ENCODE results near the gene TRIM56. TPM values are rescaled to one million over a fixed set of nuclear protein-coding genes. Genes with fewer than 3 reads are reported as not detected.

Gene TRIM56
- total and polyA plus RNA-seq, 2 of the 13 experiments (the other 11 are each of a cell fraction or from before 2014, with no cell fraction given), result 3.2 to 7.1 TPM

GRCh38 chr7:101106386-101106785 lies 21.1 kb downstream of the TRIM56 start (continued):
- no peak for TF ChIP-seq ZBTB46 (CRISPR knock-in tag; IDR thresholded peaks at IDR 0.05; ENCODE audit: borderline replicate concordance)
- no peak for TF ChIP-seq ZNF781 (CRISPR knock-in tag; IDR thresholded peaks at IDR 0.05; ENCODE audit: borderline replicate concordance, not compliant biosample characterization)
- TF ChIP-seq ZSCAN5A (CRISPR knock-in tag; IDR thresholded peaks at IDR 0.05; ENCODE audit: borderline replicate concordance), result no peak
- no peak for TF ChIP-seq ZNF724P (CRISPR knock-in tag; IDR thresholded peaks at IDR 0.05; ENCODE audit: borderline replicate concordance)
- TF ChIP-seq YEATS4 (CRISPR knock-in tag; IDR thresholded peaks at IDR 0.05; ENCODE audit: borderline replicate concordance), result no peak
- no peak for TF ChIP-seq SKIL (CRISPR knock-in tag; IDR thresholded peaks at IDR 0.05; ENCODE audit: borderline replicate concordance)
- TF ChIP-seq HNRNPL (IDR thresholded peaks at IDR 0.05; ENCODE audit: low read depth, low read length), result no peak
- no peak for TF ChIP-seq SP4 (CRISPR knock-in tag; IDR thresholded peaks at IDR 0.05)
